Limb (tissue), 2 donors: ENCODE data around the gene TRMT61B.
A peak's percentile ranks its signal among the peaks of the same experiment; 100 is the strongest.

Source experiments
- DNase-seq, 2 donors: peaks; one replicate each; pipeline ENCODE4 v3.0.0-alpha.2; 2016; ENCODE audit errors: extremely low spot score in 2 of 2

Gene TRMT61B

DNA sequence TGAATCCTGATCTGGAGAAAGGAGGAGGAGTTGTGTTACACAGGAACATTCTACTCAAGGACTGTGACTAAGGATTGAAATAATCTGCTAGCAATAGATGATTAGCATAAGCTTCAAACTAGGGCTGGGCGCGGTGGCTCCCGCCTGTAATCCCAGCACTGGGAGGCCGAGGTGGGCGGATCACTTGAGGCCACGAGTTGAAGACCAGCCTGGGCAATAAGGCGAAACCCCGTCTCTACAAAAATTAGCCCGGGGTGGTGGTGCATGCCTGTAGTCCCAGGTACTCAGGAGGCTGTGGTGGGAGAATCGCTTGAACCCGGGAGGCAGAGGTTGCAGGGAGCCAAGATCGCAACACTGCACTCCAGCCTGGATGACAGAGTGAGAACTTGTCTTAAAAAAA, 1.5 kb downstream of the TRMT61B start:
- DNase-seq = no peak

DNA sequence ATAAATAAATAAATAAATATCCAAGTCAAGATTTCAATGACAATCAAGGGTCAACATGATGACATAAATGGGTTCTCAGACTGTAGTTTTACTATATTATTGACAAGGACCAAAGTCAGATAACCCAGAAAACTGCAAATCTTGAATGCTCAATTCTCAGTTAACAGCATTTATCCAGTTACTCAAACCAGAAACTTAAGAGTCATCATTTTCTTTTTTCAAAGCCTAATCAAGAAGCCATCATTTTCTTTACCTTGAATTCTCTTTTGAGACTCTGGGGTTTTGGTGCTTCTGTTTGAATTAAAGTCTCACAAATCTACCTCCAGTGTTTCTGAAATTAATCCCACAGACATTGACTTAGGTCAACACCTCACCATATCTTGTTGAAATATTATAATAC, 14.1 kb downstream of the TRMT61B start:
- DNase-seq = no peak

DNA sequence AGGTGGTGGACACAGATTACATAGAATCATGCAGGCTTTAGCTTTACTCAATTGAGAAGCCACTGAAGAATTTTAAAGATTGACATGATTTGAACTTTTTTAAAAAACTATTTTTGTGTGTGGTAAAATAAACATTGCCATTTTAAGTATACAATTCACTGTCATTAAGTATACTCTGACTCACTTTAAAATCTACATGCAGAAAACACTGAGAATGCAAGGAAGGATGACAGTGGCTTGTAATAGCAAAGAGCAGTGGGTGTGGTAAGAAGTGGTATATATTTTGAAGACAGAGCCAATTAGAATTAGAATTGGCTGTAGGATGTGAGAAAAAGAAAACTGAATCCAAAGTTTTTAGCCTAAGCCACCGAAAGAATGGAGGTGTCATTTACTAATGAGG, 14.9 kb downstream of the TRMT61B start:
- DNase-seq = no peak

- DNase-seq = no peak
Measured at GRCh38 chr2:28842042-28842441, 28.1 kb downstream of the TRMT61B start.

- no peak for DNase-seq
Measured at GRCh38 chr2:28838971-28839370, 31.1 kb downstream of the TRMT61B start.

DNA sequence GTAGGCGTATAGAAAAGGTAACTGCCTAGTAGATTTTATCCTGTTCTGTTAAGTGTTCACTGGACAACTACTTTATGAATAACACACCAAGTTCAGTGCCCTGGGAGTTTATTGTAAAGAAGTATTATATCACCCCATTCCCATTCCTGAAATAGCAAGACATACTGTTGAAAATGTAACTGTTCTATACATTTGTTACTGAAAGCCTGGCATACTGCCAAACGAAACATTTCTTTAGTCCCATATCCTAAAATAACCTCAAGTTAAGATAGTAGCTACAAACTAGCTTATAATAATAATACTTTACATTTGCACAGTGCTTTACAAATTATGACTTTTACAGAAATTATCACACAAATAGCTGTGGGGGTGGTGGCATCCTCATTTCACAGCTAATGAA, 34.3 kb downstream of the TRMT61B start:
- peak in 1 of 2 donors; percentile 9 for DNase-seq

- DNase-seq = no peak
Measured at GRCh38 chr2:28833740-28834470, 36.2 kb downstream of the TRMT61B start.

DNA sequence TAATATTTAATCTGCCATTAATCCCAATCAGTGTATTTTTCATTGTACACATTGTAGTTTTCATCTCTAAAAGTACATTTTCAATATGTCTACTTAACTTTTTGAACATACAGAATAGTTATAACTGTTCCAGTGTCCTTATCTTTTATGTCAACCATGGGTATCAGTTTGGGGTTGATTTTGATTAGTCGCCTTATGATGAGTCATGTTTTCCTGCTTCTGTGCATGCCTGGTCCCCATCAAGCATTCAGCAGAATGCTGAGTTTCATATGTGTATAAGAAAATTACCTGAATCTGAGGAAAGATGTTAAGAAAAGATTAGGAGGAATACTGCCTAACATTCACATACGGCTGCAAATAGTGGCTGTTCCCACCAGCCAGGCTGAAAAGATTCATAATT, 41.7 kb downstream of the TRMT61B start:
- no peak for DNase-seq

GRCh38 chr2:28824870-28825269, 45.2 kb downstream of the TRMT61B start:
- no peak for DNase-seq

GRCh38 chr2:28824207-28824606, 45.9 kb downstream of the TRMT61B start:
- DNase-seq = no peak

DNA sequence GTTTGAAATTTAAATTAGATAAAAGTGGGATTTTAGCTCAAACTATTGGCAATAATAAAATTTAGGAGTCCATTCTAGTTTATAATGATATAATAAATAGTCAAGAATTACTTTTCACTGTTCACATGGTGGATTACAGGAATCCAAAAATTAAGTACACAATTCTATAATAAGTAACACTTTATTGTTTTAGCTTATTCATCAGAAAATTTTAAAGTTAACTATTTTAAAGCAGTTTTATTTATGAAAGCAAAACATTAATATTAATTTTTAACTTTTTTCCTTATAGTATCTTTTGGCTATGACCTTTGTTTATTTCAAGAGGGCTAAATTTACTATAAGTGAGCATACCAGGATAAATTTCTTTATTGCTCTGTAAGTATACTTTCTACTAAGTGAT, 48.1 kb downstream of the TRMT61B start:
- no peak for DNase-seq

- peak; percentile 42 to 51 for DNase-seq
Measured at GRCh38 chr2:28821295-28821958, 48.7 kb downstream of the TRMT61B start.

DNA sequence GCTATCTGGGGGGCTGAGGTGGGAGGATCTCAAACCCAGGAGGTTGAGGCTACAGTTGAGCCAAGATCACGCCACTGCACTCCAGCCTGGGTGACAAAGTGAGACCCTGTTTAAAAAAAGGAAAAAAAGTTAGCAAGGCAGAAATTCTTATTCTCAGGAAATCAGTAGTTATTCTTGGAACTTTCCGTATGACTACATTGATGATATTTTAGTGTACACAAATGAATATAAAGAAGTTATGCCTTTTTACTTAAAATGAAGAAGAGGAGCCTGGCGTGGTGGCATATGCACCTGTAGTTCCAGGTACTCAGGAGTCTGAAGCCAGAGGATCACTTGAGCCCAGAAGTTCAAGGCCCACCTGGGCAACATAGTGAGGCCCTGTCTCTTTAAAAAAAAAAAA, 52.1 kb downstream of the TRMT61B start:
- DNase-seq = no peak

DNA sequence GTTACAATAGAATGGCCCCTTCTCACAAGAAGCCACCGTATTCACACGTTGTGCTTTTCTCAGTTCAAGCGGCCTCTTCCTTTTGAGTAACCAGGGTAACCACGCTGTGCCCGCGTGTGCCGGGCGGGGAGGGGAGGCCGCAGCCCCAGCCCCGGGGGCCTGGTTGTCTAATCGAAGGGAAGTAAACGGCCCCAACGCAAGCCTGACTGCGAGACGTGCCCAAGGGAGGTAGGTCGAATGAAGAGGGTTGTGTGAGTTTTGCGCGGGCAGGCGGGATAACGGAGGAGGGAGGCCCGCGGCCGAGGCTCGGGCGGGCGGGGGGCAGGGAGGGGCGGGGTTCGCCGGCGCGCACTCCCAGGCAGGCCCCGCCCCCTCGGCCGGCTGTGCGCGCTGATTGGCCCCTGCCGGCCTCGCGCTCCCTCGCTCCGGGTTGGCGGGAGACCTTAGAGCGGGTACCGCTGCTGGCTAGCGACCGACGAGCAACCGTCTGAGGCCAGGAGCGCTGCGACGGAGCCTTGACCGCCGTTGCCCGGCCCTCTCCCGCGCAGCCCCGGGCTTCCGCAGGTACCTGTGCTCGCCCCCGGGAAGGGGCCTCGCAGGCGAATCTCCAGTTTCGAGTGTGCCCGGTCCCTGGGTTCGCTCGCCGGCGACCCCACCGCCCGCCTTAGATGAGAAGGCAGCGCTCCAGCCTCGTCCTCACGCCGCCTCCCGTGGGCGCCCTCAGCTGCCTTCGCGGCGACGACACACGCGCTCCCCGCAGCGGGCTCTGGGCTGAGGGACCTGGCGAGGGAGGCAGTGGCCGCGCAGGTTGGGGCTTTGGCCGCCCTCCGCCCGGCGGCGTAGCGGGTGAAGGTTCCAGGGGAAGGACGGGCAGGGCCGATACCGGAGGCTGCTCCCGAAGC, 59.5 kb downstream of the TRMT61B start, which contains the start of gene SPDYA:
TSS of gene SPDYA (plus strand) at position 451 of the 902 bp plus-strand sequence. CDS start 5,181 bp downstream, outside the sequence.
- peak; percentile 51 to 85 for DNase-seq

GRCh38 chr2:28809927-28810326, 60.2 kb downstream of the TRMT61B start:
- no peak for DNase-seq

GRCh38 chr2:28802975-28803429, 67.1 kb downstream of the TRMT61B start:
- DNase-seq = no peak

GRCh38 chr2:28801726-28802125, 68.4 kb downstream of the TRMT61B start:
- no peak for DNase-seq
